GM19455 (cell line): ENCODE data around the gene SLC35D2.
"Not testable (repeated sequence)": the region's sequence is repeated elsewhere in the genome, so short reads cannot be mapped to it uniquely, and the experiment has no call there.

ENCODE experiments used
- ATAC-seq: cut with Tn5 transposase; IDR thresholded peaks from one replicate; pipeline ENCODE4 v1.9.1; 2021; ENCODE audit not compliant: unreplicated experiment

The SLC35D2 gene

GRCh38 chr9:96317335-96317980 lies 66.1 kb downstream of the SLC35D2 start:
- ATAC-seq, result no peak

- no peak for ATAC-seq
Observed at GRCh38 chr9:96309850-96310249, 73.7 kb downstream of the SLC35D2 start.

GRCh38 chr9:96306958-96307357 lies 76.6 kb downstream of the SLC35D2 start:
- ATAC-seq, result not testable (repeated sequence)

- no peak for ATAC-seq
Observed at GRCh38 chr9:96305171-96305570, 78.3 kb downstream of the SLC35D2 start.

- ATAC-seq, result no peak
Observed at GRCh38 chr9:96304230-96304629, 79.3 kb downstream of the SLC35D2 start.

GRCh38 chr9:96302021-96302420 lies 81.5 kb downstream of the SLC35D2 start, which contains the start of gene HSD17B3:
Gene HSD17B3, minus strand, starts transcription at chr9:96302176. Its CDS starts 72 bp downstream, at chr9:96302104.
- no peak for ATAC-seq

- ATAC-seq, result no peak
Observed at GRCh38 chr9:96299823-96300222, 83.7 kb downstream of the SLC35D2 start.

GRCh38 chr9:96294159-96294545 lies 89.4 kb downstream of the SLC35D2 start:
- no peak for ATAC-seq

GRCh38 chr9:96293498-96294158 lies 89.9 kb downstream of the SLC35D2 start:
- no peak for ATAC-seq

- no peak for ATAC-seq
Observed at GRCh38 chr9:96289392-96289791, 94.1 kb downstream of the SLC35D2 start.

- no peak for ATAC-seq
Observed at GRCh38 chr9:96281641-96282040, 101.9 kb downstream of the SLC35D2 start.

GRCh38 chr9:96279932-96280331 lies 103.6 kb downstream of the SLC35D2 start:
- no peak for ATAC-seq

GRCh38 chr9:96274939-96275338 lies 108.6 kb downstream of the SLC35D2 start:
- no peak for ATAC-seq
